K562 (cell line): ENCODE measurements around the gene TNFAIP3. TPM values are rescaled to one million over a fixed set of nuclear protein-coding genes. Genes with fewer than 3 reads are reported as not detected.
A peak's percentile ranks its signal among the peaks of the same experiment; 100 is the strongest.

Source experiments
- BCOR ChIP-seq: fragments of 450-650 bp; IDR thresholded peaks from 2 replicates; pipeline ENCODE4 v1.6.1; 2016
- GABPB1 ChIP-seq: sonication (generic); formaldehyde crosslinking; IDR thresholded peaks from 2 replicates; pipeline ENCODE4 v1.8.0; 2022; ENCODE audit warnings: mild to moderate bottlenecking, missing genetic modification reagents
- GATAD2B ChIP-seq: fragments of 450-650 bp; IDR thresholded peaks from 2 replicates; pipeline ENCODE4 v1.6.1; 2017; ENCODE audit warnings: mild to moderate bottlenecking, borderline replicate concordance
- HNRNPL ChIP-seq: fragments of 200-400 bp; formaldehyde crosslinking; IDR thresholded peaks from 2 replicates; pipeline ENCODE4 v1.6.1; 2017; ENCODE audit warnings: low read depth, mild to moderate bottlenecking, low read length
- MAFF ChIP-seq: IDR thresholded peaks from 2 replicates; pipeline ENCODE4 v1.6.1; 2012; ENCODE audit warnings: low read length, improper control_type of control experiment
- MLLT1 ChIP-seq, 2 experiments: fragments of 450-650 bp; IDR thresholded peaks; 2 replicates each; pipeline ENCODE4 v1.6.1; 2016
- MYC ChIP-seq, 2 experiments: fragments of 250-450 bp in 1 of 2; sonication (Bioruptor Pico) in 1 of 2; IDR thresholded peaks; 2 replicates each; pipeline versions ENCODE4 v1.5.1 to v1.6.1; 2012 to 2021; ENCODE audit warnings: low read depth in 2 of 2, borderline replicate concordance in 1 of 2, improper control_type of control experiment in 1 of 2, low read length in 1 of 2, mild to moderate bottlenecking in 1 of 2, moderate library complexity in 1 of 2
- POU5F1 ChIP-seq: fragments of 150-350 bp; IDR thresholded peaks from 2 replicates; pipeline ENCODE4 v1.6.1; 2014; ENCODE audit warnings: borderline replicate concordance, low read length, low read depth, mild to moderate bottlenecking; ENCODE audit not compliant: partially characterized antibody
- SMAD4 ChIP-seq: fragments of 250-450 bp; sonication (Bioruptor Pico); conservative IDR thresholded peaks from 2 replicates; pipeline ENCODE4 v1.8.0; 2021; ENCODE audit warnings: inconsistent platforms, mild to moderate bottlenecking, moderate library complexity
- TAF15 ChIP-seq: fragments of 200-400 bp; formaldehyde crosslinking; IDR thresholded peaks from 2 replicates; pipeline ENCODE4 v1.6.1; 2017; ENCODE audit warnings: mild to moderate bottlenecking, low read depth, low read length, moderate library complexity
- ZBTB49 ChIP-seq: sonication (generic); formaldehyde crosslinking; IDR thresholded peaks from 2 replicates; pipeline ENCODE4 v1.8.0; 2022; ENCODE audit warnings: missing genetic modification reagents, mild to moderate bottlenecking, borderline replicate concordance
- ZEB2 ChIP-seq: fragments of 450-650 bp; IDR thresholded peaks from 2 replicates; pipeline ENCODE4 v1.6.1; 2016
- ZNF263 ChIP-seq: sonication (generic); formaldehyde crosslinking; IDR thresholded peaks from 2 replicates; pipeline ENCODE4 v1.8.0; 2022; ENCODE audit warnings: mild to moderate bottlenecking, missing genetic modification reagents, borderline replicate concordance
- ZNF436 ChIP-seq: fragments of 250-450, 450-650 bp; sonication (Bioruptor Pico); formaldehyde crosslinking; IDR thresholded peaks from 2 replicates; pipeline ENCODE4 v1.7.0; 2020; ENCODE audit warnings: mild to moderate bottlenecking
- polyA plus RNA-seq, 8 experiments: library from polyadenylated mRNA; depleted of rRNA in 4 of 8; stranded (reverse) in 5 of 8; unstranded in 3 of 8; fragments of >200 nt; fragmentation: Nextera tagmentation in 2 of 8; fragmentation: Illumina TruSeq in 1 of 8; extraction: Ambion mirVana in 2 of 8; extraction: Trizol in 1 of 8; gene quantifications; 2 replicates each; pipeline versions ENCODE4 v1.2.1 to v1.2.3, GENCODE V29; 2011 to 2014; ENCODE audit warnings: inconsistent platforms in 1 of 8, missing spikeins in 1 of 8
- total RNA-seq, 7 experiments: library from RNA; depleted of rRNA in 6 of 7; stranded (reverse); fragments of >200 nt in 6 of 7; fragmentation: Illumina TruSeq in 2 of 7; extraction: Trizol in 2 of 7; gene quantifications; 2 replicates each; pipeline versions ENCODE4 v1.2.1 to v1.2.3, GENCODE V29; 2011 to 2021; ENCODE audit warnings: low replicate concordance in 1 of 7
- TF ChIP-seq, protein P1 (sequence below), 2 experiments: IDR thresholded peaks in 1 of 2; conservative IDR thresholded peaks in 1 of 2; 2 replicates each; pipeline ENCODE4 v1.6.1; 2016; ENCODE audit warnings: low read depth in 2 of 2, mild to moderate bottlenecking in 1 of 2, missing compliant biosample characterization in 1 of 2, missing genetic modification characterization in 1 of 2, moderate library complexity in 1 of 2
- TF ChIP-seq, protein P2 (sequence below): fragments of 450-650 bp; IDR thresholded peaks from 2 replicates; pipeline ENCODE4 v1.6.1; 2017; ENCODE audit warnings: antibody characterized with exemption, mild to moderate bottlenecking

Gene TNFAIP3
- total and polyA plus RNA-seq, 9 of the 15 experiments (the other 6 are each of a cell fraction or from before 2014, with no cell fraction given), result 0.79 to 17.0 (median 6.4) TPM

DNA sequence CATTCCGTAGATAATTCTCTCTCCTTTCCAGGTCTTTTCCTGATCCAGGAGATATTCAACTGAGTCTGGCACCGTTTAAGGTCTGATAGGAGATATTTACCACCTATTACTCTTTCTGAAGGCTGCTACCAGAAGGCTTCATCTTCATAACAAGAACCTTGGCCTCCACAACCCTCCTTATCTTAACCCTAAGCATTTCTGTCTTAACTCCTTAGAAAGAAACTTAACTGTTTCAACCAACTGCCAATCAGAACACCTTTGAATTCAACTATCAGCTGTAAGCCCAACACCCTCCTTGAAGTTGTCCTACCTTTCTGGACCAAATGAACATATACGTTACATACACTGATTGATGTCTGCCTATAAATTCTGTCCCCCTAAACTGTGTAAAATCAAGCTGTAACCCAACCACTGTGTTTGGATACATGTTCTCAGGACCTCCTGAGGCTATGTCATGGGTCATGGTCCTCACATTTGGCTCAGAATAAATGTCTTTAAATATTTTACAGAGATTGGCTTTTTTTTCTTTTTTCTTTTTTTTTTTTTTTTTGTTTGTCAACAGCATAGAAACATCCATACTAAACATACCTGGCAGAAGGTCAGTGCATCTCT, 6.6 kb upstream of the TNFAIP3 start (continued):
- TF ChIP-seq MYC (IDR thresholded peaks at IDR 0.05; ENCODE audit: low read depth, low read length), result peak; percentile 29; the same call in 1 of the 2 replicates
- TF ChIP-seq MYC (CRISPR knock-in tag; IDR thresholded peaks at IDR 0.05; ENCODE audit: borderline replicate concordance, low read depth), result no peak
- TF ChIP-seq HNRNPL, result no peak
- no peak for TF ChIP-seq ZNF263 (CRISPR knock-in tag)
- TF ChIP-seq MAFF, result no peak
- TF ChIP-seq MLLT1 (IDR thresholded peaks at IDR 0.05), result peak in 1 of 2 experiments; percentile 13; a peak in 1 of 4 replicates
- TF ChIP-seq, protein P1, sequence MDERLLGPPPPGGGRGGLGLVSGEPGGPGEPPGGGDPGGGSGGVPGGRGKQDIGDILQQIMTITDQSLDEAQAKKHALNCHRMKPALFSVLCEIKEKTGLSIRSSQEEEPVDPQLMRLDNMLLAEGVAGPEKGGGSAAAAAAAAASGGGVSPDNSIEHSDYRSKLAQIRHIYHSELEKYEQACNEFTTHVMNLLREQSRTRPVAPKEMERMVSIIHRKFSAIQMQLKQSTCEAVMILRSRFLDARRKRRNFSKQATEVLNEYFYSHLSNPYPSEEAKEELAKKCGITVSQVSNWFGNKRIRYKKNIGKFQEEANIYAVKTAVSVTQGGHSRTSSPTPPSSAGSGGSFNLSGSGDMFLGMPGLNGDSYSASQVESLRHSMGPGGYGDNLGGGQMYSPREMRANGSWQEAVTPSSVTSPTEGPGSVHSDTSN (CRISPR knock-in tag; IDR thresholded peaks at IDR 0.05; ENCODE audit: low read depth), result no peak
- TF ChIP-seq, protein P1 (tag; conservative IDR thresholded peaks at IDR 0.05; ENCODE audit: low read depth), result peak; percentile 41; the same call in 1 of the 2 replicates
- TF ChIP-seq, protein P2, sequence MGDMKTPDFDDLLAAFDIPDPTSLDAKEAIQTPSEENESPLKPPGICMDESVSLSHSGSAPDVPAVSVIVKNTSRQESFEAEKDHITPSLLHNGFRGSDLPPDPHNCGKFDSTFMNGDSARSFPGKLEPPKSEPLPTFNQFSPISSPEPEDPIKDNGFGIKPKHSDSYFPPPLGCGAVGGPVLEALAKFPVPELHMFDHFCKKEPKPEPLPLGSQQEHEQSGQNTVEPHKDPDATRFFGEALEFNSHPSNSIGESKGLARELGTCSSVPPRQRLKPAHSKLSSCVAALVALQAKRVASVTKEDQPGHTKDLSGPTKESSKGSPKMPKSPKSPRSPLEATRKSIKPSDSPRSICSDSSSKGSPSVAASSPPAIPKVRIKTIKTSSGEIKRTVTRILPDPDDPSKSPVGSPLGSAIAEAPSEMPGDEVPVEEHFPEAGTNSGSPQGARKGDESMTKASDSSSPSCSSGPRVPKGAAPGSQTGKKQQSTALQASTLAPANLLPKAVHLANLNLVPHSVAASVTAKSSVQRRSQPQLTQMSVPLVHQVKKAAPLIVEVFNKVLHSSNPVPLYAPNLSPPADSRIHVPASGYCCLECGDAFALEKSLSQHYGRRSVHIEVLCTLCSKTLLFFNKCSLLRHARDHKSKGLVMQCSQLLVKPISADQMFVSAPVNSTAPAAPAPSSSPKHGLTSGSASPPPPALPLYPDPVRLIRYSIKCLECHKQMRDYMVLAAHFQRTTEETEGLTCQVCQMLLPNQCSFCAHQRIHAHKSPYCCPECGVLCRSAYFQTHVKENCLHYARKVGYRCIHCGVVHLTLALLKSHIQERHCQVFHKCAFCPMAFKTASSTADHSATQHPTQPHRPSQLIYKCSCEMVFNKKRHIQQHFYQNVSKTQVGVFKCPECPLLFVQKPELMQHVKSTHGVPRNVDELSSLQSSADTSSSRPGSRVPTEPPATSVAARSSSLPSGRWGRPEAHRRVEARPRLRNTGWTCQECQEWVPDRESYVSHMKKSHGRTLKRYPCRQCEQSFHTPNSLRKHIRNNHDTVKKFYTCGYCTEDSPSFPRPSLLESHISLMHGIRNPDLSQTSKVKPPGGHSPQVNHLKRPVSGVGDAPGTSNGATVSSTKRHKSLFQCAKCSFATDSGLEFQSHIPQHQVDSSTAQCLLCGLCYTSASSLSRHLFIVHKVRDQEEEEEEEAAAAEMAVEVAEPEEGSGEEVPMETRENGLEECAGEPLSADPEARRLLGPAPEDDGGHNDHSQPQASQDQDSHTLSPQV, result peak; percentile 90
- TF ChIP-seq ZNF436 (CRISPR knock-in tag), result no peak
- no peak for TF ChIP-seq GABPB1 (CRISPR knock-in tag)
- TF ChIP-seq ZBTB49 (CRISPR knock-in tag), result 0 out of 2 replicates have a peak, but pooled peaks have one; percentile 31
- TF ChIP-seq ZEB2, result peak; percentile 47; the same call in 1 of the 2 replicates
- peak; percentile 35 for TF ChIP-seq SMAD4 (CRISPR knock-in tag)
- no peak for TF ChIP-seq BCOR
- no peak for TF ChIP-seq TAF15
- no peak for TF ChIP-seq POU5F1
- TF ChIP-seq GATAD2B, result no peak; the same call in 1 of the 2 replicates
